HG03520 (cell line): ENCODE data around the gene BDH2.

Experiments
- ATAC-seq: cut with Tn5 transposase; IDR thresholded peaks from one replicate; pipeline ENCODE4 v1.9.1; 2021; ENCODE audit warnings: mild to moderate bottlenecking, moderate library complexity; ENCODE audit not compliant: unreplicated experiment

The BDH2 gene

GRCh38 chr4:103099691-103100392, at the start of gene BDH2:
TSS of gene BDH2 (minus strand) at chr4:103099834. CDS start at chr4:103096254, 3,580 bp downstream.
- ATAC-seq: peak; percentile 98

DNA sequence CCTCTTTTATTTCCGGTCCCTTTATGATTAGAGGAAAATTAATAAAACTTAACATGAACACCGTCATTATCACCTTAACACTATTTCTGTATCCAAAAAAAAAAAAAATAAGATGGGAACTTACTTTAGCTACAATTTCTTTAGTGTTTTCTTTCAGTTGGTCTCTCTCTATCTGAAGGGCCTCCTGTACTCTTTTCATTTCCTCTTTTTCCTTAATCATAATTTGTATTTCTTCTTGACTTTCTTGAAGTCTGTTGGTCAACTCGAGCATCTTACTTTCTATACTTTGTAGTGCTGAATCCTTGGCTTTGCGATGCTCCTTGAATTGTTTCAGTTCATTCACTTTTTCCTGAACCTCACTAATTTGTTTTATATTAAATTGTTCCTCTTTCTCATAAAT, 45.3 kb upstream of the BDH2 start:
- no peak for ATAC-seq

GRCh38 chr4:103137446-103137827, 37.8 kb upstream of the BDH2 start:
- ATAC-seq: no peak

DNA sequence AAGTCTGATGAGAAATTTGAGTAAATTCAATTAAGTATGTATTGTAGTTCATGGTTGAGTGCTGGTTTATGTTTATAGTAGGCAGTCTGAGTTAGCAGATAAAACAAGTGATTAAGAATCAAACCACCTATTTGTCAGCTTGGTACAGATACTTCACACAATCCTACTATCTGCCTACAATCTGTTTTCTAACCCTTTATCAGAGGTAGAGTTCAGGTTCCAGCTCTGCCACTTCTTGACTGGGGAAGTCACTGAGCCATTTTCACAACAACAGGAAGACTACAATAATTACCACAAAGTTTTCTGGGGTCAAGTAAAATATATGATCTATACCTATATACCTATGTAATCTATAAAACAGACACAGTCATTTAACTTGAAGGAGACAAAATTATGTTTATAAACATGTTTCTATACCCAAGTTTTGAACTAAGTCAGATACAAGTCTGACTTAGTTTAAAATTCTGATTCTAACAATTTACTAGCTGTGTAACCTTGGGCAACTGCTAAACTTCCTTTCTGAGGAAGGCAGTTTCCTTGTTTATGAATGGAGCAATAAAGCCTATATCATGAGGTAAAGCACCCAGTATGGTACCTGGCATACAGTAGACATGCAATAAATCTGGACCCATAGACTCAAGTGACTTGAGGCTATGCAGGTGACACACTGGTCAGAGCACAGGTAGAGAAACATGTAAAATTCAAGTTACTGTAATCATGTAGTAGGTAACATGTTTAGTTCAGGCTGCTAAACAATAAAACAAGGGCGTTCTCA, 37.2 kb upstream of the BDH2 start:
- no peak for ATAC-seq

GRCh38 chr4:103129174-103129573, 29.5 kb upstream of the BDH2 start:
- no peak for ATAC-seq

DNA sequence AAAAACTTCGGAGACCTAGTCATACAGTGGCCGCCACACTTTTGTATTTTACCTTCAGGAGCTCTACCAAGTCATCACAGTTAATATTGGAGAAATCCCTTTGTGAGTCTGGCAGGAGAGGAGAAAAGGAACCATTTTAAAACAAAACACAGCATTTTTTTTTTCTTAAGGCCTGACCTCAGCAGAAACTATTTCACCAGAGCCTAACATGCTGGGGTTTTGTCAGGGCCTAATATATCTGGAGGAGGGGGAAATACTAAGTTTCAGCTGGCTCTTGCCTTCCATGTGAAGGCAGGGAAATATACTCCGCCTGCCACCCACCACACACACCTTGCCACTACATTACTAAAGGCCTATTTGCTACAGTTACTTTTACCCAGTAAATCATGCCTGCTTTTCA, 26.5 kb upstream of the BDH2 start:
- no peak for ATAC-seq

DNA sequence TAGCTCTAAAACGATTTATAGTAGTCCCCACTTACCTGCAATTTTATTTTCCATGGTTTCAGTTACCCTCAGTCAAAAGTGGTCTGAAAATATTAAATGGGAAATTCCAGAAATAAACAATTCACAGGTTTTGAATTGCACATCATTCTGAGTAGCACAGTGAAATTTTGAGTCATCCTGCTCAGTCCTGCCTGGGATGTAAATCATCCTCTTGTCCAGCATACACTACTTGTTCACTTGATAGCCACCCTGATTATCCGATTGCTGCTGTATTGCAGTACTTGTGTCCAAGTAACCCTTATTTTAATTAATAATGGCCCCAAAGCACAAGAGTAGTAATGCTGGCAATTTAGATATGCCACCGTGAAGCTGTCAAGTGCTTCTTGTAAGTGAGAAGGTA, 23.5 kb upstream of the BDH2 start:
- ATAC-seq: no peak

DNA sequence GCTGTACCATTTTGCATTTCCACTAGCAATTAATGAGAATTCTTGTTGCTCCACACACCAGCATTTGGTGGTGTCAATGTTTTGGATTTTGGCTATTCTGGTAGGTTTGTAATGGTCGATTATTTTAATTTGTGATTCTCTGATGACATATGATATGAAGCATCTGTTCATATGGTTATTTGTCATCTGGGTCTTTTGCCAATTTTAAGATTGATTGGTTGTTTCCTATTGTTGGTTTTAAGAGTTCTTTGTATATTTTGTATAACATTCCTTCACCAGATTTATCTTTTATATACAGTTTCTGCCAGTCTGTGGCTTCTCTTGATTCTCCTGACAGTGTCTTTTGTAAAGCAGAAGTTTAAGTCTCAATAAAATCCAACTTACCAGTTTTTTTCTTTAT, 18.5 kb upstream of the BDH2 start:
- no peak for ATAC-seq

GRCh38 chr4:103111598-103111997, 12.0 kb upstream of the BDH2 start:
- no peak for ATAC-seq

GRCh38 chr4:103108542-103108941, 8.9 kb upstream of the BDH2 start:
- ATAC-seq: no peak

GRCh38 chr4:103105558-103106356, 6.1 kb upstream of the BDH2 start:
- no peak for ATAC-seq

DNA sequence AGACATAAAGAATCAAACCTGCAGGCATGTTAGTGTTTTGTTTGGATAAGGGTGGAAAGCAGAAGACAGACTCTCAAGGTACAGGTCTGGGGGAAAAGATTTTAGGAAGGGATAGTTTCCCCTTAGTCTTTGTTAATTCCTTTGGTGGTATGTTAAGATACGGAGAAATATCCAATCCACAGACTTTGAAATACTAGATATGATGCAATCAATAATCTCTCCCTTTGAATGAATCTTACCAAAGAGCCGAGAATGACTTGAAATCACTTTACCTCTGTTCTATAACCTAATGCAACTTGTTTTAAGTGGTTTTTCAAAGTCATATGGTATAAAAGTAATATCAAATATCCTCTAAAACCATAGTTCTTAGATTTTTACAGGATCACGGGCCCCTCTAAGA, 5.3 kb upstream of the BDH2 start:
- no peak for ATAC-seq

DNA sequence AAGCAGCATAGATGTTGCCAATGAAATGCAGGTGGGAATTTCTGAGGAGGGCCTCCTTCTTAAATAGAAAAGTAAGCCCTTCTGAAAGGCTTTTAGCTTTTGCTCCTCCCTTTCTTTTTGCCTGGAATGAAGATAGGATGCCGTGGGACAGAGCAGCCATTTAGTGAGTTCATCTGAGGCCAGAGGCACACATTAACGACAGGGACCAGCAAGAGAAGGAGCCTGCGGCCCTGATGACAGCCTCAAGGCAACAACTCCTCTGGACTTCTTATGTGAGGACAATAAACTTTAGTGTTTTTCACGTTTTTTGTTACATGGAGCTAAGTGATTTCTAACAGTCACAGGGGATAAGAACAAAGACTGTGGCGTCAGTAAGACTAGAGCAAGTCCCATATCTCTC, 1.1 kb upstream of the BDH2 start:
- ATAC-seq: no peak

DNA sequence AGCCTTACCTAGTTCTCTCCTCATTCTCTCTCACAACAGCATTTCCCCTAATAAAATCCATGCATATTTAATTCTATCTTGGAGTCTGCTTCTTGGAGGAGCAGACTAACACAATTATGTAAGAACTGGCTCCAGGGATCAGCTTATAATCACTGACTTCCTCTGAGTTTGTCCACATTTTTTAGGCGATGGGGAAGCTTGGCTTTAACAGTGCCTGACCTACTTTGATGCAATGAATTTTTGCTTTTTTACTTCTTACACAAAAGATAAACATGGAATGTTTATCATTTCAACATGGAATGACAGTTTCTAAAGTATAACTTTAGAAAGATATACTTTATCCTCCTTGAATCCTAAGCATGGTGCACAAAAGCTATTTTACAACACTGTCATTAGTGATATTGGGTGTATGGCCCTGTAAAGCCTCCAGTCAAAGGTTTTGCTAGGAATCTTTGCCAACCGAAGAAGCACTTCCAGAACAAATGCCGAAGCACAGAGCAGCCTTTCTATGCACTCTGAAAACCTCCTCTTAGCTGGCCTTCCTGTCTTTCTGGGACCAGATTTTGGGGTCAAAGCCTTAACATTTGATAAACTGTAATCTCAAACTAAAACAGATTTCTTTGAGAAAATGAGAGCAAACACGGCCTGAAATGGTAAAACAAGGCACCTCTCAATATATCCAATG, 736 bp downstream of the BDH2 start:
- no peak for ATAC-seq

DNA sequence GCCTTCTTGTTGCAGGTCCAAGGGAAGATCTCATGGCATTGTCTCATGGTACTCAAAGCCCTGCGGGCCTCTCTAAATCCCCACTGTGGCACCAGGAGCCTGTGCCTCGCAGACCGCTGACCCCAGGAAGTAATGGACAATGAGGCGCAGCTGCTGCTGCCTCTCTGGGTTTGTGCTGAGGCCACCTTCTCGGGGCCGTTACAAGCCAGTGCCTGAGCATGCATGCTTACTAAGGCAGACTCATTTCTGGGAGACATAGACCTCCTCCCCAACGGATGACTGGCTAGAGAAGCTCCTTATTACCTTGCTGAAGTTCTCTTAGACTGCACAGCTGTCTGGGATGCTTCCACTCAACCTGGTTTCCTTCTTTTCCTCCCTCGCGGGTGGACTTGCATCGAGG, 1.3 kb downstream of the BDH2 start:
- no peak for ATAC-seq

DNA sequence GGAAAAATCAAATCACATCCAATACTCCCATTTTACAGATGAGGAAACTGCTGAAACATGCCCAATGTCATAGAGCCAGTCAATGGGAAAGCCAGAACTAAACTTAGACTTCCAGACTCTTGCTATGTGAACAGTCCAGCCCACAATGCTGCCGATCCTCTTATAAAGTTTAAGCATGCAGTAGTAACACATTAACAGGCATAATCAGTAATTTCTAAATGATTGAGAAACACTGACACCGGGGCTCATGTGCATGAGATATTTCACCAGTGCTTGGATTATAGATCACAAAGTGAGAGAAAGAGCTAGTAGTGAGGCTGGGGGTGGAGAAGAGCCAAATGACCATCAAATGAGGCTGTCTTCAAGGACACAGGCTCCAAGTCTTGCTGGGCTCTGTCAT, 2.5 kb downstream of the BDH2 start:
- no peak for ATAC-seq

DNA sequence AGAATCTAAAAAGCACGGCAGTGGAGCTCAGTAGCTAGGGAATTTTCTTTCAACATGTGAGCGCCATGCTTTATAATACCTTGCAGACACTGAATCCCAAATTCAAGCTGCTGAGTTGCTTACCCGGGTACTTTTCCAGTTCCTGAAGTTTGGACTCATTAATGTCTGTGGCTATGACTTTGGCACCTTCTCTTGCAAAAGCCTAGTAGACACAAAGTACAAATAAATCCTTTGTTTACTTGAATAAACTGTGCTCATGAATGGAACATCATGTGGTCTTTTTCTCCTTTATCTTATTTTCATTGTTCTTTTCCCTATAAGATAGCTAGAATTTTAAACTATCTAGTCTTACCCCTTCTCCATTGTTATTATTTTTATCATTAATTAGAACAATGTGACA, 4.6 kb downstream of the BDH2 start:
- no peak for ATAC-seq

- ATAC-seq: no peak
These were observed 7.4 kb downstream of the BDH2 start for GRCh38 chr4:103092245-103092644.

DNA sequence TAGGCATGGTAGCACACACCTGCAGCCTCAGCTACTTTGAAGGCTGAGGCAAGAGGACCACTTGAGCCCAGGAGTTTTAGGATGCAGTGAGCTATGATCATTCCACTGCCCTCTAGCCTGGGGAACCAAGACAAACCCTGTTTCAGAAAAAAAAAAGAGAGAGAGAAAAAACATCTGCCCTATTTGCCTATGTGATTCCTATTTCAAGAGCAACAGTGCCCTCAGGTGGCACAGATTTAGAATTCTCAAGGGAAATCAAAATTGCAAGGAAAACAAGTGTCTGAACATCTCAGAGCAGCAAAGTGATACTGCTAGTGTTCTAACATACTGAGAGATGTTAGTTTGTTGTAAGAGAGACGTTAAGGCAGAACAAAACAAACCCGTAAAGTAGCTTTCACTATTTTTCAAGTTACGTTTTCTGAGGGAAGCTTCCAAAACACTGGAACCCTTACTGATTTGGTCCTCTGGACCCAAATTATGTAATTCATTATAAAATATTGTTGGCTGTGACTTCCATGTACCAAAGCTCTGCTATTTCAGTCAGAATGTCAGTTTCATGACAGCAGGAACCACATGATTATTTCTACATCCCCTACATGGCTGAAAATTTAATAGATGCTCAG, 7.9 kb downstream of the BDH2 start:
- peak; percentile 68 for ATAC-seq

DNA sequence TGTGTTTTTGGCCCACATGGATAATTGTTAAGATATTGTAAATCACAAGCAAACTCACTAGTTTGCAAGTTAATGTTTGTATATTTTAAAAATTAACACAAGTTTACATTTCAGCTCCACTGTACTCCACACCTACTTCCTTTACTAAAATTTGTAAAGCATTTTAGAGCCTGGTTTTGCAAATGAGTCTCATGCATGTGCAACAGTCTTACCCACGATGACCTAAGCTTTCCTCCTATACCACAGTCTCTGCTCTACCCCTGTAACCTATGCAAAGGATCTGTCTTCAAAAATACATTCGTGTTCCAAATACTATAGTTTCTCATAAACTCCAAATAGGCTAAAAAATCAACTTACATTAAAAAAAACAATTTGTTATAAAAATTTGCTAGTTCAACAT, 10.2 kb downstream of the BDH2 start:
- no peak for ATAC-seq

- ATAC-seq: no peak
These were observed 13.1 kb downstream of the BDH2 start for GRCh38 chr4:103086551-103086950.
